Activated CD4-positive, alpha-beta memory T cell treated with anti-CD3 and anti-CD28 coated beads, Interleukin-2, amount 10 ng/mL, durations not matched to agents 7 days and 5 days (primary cell): ENCODE results near the gene DOLK. TPM values are rescaled to one million over a fixed set of nuclear protein-coding genes. Genes with fewer than 3 reads are reported as not detected.

Experiments
- CTCF ChIA-PET: fragments of 350-600 bp; sonication (Branson Sonifier 250); formaldehyde crosslinking; loops from one replicate; lab custom pipeline; 2021; ENCODE audit warnings: antibody characterized with exemption, inconsistent platforms; lab: Charles Lee
- POLR2A ChIA-PET: fragments of 350-600 bp; sonication (Branson Sonifier 250); formaldehyde crosslinking; loops from one replicate; lab custom pipeline; 2021; ENCODE audit warnings: antibody characterized with exemption; lab: Charles Lee
- DNase-seq: peaks from one replicate; pipeline ENCODE4 v3.0.0-alpha.2; 2020
- H3K27ac Mint-ChIP-seq: one replicate; pipeline ENCODE4 v1.8.0; 2021; ENCODE audit warnings: mild to moderate bottlenecking, mixed read lengths
- H3K27me3 Mint-ChIP-seq: one replicate; pipeline ENCODE4 v1.8.0; 2021; ENCODE audit warnings: mixed read lengths
- H3K36me3 Mint-ChIP-seq: one replicate; pipeline ENCODE4 v1.8.0; 2021; ENCODE audit warnings: low read depth, mixed read lengths
- H3K4me1 Mint-ChIP-seq: one replicate; pipeline ENCODE4 v1.8.0; 2021; ENCODE audit warnings: mixed read lengths
- H3K4me3 Mint-ChIP-seq: one replicate; pipeline ENCODE4 v1.8.0; 2021; ENCODE audit warnings: mild to moderate bottlenecking, mixed read lengths
- H3K9me3 Mint-ChIP-seq: one replicate; pipeline ENCODE4 v1.8.0; 2021; ENCODE audit warnings: mixed read lengths
- total RNA-seq, 2 experiments: library from RNA; stranded (reverse); gene quantifications; one replicate each; pipeline ENCODE4 v1.2.3, GENCODE V29; 2021

DOLK gene
- total RNA-seq, 2 experiments from 2014 or later, result 7.0 TPM

DNA sequence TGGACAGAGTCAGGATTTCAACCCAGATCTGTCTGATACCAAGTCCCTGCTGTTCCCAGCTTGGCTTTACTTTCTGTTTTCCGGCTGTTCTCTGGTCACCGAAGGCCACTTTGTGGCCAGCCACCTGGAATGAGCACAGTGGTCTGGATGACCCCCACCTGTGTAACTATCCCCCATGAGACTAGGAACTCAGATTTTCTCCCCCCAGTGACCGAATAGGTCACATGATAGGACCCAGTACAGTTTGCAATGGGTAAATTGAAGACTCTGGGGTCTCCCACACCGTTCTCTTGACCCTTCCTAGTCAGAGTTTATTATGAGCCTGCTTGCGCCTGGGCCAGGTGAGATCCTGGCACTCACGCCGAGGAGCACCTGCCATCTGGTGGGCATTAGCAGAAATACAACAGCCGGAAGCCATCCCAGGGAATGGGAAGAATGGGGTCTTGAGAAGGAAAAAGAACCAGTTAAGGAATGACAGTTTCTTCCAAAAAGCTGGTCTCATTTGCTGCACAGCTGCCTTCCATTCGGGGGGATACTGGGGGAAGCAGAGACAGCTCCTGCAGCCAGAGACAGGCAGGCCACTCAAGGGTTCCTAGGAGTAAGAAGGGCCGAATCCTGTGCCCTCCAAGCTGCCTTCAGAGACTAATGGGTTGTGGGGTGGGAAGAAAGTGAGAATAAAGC, 19.5 kb downstream of the DOLK start:
- H3K4me3 Mint-ChIP-seq, result no peak overlapping the region
- H3K4me1 Mint-ChIP-seq, result peaks cover 18% of the 10 kb centered on the region
- ChIA-PET POLR2A (no interaction called here), CTCF (interaction anchor here (0.7 to 10.2 kb wide), 25 partner anchors 9 to 232 kb away, joined by 3 to 123 read pairs (median 5); partner anchors contain the start of genes ENDOG, PKN3 and SPOUT1)
- peak; percentile 61 for DNase-seq
- H3K9me3 Mint-ChIP-seq, result no peaks in the 10 kb centered on the region
- no peak overlapping the region for H3K27ac Mint-ChIP-seq
- H3K36me3 Mint-ChIP-seq, result no peaks in the 10 kb centered on the region
- H3K27me3 Mint-ChIP-seq, result peaks cover 5% of the 10 kb centered on the region

DNA sequence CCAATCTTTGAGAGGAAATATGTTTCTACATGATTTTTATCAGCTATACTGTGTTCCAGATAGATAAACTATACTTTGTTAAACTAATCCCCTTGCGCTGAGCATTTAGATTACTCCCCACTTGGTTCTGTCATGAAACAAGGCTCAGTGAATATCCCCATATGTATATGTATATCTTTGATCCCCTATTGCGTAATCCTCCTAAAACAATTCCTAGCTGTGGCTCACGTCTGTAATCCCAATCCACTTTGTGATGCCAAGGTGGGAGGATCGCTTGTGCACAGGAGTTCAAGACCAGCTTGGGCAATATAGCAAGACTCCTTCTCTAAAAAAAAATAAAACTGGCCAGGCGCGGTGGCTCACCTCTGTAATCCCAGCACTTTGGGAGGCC, 23.9 kb downstream of the DOLK start:
- no peaks in the 10 kb centered on the region for H3K36me3 Mint-ChIP-seq
- no peaks in the 10 kb centered on the region for H3K9me3 Mint-ChIP-seq
- no peak overlapping the region for H3K4me3 Mint-ChIP-seq
- no peak for DNase-seq
- no peak overlapping the region for H3K27ac Mint-ChIP-seq
- CTCF ChIA-PET, result interaction anchor here (10.2 kb wide), 1 partner anchor 59 kb away, joined by 123 read pairs; no protein-coding TSS in a partner anchor
- peaks cover 5% of the 10 kb centered on the region for H3K27me3 Mint-ChIP-seq
- POLR2A ChIA-PET, result no interaction called here
- peaks cover 18% of the 10 kb centered on the region for H3K4me1 Mint-ChIP-seq

DNA sequence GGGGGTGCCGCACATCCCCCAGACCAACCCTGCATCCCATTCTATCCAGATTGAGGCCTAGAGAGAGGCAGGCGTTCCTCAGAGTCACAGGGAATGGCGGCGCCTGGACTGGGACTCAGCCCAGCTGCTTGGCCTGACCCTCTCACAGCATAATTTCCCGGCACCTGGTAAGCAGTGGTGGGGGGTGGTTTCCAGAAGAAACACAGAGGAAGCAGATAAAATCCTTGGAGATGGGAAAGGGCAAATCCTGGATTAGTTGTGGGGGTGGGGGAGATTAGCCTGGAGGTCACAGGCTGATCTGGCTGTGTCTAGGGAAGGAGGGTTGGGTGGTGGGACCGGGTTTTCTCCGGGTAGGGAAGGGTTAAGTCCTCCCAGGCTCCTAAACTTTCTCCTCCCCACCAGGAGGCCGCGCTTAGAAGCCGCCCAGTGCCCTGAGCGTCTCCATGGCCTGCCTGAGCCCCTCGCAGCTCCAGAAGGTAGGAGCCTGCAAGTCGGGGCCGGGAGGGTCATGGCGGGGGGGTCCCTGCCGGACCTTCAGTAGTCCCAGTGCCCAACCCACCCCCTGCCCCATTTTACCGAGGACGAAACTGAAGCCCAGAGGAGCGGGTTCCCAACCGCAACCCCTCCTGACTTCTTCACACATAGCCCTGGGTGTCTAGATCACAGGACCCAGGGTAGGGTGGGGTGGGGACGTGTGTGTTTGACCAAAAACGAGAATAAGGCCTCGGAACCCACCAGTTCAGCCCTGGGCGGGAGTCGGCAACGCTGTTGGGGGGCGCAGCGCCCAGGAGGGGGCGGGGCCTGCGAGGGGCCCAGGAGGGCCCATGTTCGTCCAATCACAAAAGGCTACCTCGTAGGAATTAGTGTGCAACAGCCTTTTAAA, 25.3 kb downstream of the DOLK start:
- Mint-ChIP-seq H3K27ac (no peak overlapping the region), H3K36me3 (peaks cover 11% of the 10 kb centered on the region), H3K4me3 (no peak overlapping the region), H3K27me3 (peaks cover 5% of the 10 kb centered on the region), H3K4me1 (peaks cover 8% of the 10 kb centered on the region), H3K9me3 (no peaks in the 10 kb centered on the region)
- ChIA-PET POLR2A (no interaction called here), CTCF (interaction anchor here (0.6 to 10.2 kb wide), 3 partner anchors 50 to 104 kb away, joined by 3 to 123 read pairs (median 3); partner anchors contain the start of gene ENDOG)
- DNase-seq, result no peak

DNA sequence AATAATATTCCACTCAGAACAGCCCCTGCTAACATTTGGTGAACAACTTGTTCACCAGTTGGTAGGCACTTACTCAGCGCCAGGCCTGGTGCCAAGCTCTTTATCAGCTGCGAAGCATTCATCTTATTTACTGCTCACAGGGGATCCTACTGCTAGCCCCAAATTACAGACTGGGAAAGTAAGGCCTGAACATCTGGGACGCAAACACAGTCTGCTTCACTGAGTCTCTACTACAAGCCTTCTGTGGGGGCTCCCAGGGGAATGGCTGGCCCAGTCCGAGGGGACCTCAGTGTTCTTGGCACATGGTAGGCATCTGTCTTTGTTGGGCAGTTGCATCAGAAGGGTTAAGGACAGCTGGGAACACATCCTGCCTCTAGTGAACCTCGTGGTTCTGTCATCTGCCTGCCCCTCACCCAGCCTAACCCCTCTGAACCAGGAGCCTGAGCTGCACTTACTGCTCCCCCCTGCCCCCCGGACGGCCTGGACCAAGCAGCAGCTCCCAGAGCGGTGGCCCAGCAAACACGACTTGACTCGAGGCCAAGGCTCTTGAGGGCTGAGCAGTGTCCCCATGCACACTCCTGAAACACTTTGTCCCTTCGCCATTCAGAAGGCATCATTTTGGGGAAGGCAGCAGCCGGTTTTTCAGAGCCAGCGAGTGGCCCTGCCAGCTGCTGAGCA, 26.9 kb downstream of the DOLK start, which contains the start of gene PHYHD1:
PHYHD1 (plus strand) TSS at position 602 of the 678 bp plus-strand sequence. CDS start 1,342 bp downstream, outside the sequence.
- peaks cover 22% of the 10 kb centered on the region for H3K36me3 Mint-ChIP-seq
- H3K27ac Mint-ChIP-seq, result no peak within 1 kb of the TSS
- DNase-seq, result no peak
- no peaks in the 10 kb centered on the region for H3K4me1 Mint-ChIP-seq
- peaks cover under 1% of the 10 kb centered on the region for H3K27me3 Mint-ChIP-seq
- ChIA-PET CTCF (no interaction called here), POLR2A (interaction anchor here (1.7 kb wide), 1 partner anchor 19 kb away, joined by 4 read pairs; no protein-coding TSS in a partner anchor)
- H3K9me3 Mint-ChIP-seq, result no peaks in the 10 kb centered on the region
- no peak within 1 kb of the TSS for H3K4me3 Mint-ChIP-seq

DNA sequence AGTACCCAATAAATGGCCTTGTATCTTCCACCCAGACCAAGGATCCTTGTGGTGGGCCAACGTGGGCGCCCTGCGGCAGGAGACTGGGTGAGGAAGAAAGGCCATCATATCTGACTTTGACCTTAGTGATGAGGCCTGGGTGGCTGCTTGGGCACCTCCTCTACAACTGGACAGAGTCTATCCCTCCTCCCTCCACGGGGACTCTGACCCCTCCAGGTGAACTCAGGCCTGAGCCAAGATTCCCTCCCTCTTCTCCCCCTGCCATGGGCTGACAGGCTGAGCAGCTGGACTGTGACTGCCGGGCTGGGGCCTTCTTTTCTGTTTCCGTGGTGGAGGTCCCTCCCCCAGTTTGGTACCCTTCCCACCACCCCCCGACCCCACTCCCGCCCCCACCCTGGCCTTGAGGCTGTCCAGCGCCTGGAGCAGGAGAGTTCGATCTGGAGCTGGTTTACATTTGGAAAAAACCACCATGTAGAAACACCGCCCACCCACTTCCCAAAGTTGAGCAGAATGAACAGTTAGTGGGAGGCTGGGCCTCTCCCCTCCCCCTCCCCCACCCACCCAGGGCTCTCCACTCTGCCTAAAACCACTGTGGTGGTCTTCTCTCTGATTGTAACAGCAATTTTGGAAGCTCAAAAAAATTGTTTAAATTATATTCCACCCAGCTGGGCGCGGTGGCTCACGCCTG, 27.9 kb downstream of the DOLK start:
- H3K27ac Mint-ChIP-seq, result no peak overlapping the region
- H3K27me3 Mint-ChIP-seq, result no peaks in the 10 kb centered on the region
- DNase-seq, result no peak
- POLR2A ChIA-PET, result interaction anchor here (0.7 to 1.7 kb wide), 2 partner anchors 18 to 29 kb away, joined by 3 to 4 read pairs; no protein-coding TSS in a partner anchor
- no peak overlapping the region for H3K4me3 Mint-ChIP-seq
- H3K4me1 Mint-ChIP-seq, result no peaks in the 10 kb centered on the region
- CTCF ChIA-PET, result interaction anchor here (1.3 kb wide), 1 partner anchor 9 kb away, joined by 4 read pairs; no protein-coding TSS in a partner anchor
- H3K36me3 Mint-ChIP-seq, result peaks cover 24% of the 10 kb centered on the region
- no peaks in the 10 kb centered on the region for H3K9me3 Mint-ChIP-seq

DNA sequence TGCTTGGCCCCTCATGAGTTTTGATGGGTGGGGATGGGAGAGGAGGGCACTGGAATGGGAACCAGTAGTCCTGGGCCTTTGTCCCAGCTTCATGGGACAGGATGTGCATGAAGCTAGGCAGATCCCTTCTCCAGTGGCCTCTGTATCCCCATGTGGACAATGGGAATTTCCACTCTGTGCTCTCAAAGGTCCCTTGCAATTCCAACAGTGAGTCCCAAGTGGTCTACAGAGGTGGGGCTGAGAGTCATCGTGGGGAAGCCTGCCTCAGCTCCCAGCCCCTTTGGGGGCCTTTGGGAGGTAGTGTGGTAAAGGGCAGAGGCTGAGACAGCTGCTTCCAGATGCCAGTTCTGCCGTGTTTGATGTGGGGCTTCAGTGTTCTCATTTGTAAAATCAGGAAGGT, 28.5 kb downstream of the DOLK start:
- Mint-ChIP-seq H3K36me3 (peaks cover 24% of the 10 kb centered on the region), H3K27me3 (no peaks in the 10 kb centered on the region), H3K9me3 (no peaks in the 10 kb centered on the region), H3K4me3 (no peak overlapping the region), H3K27ac (no peak overlapping the region), H3K4me1 (peaks cover 3% of the 10 kb centered on the region)
- no peak for DNase-seq
- ChIA-PET POLR2A (interaction anchor here (0.7 to 0.9 kb wide), 2 partner anchors 16 to 29 kb away, joined by 3 read pairs; no protein-coding TSS in a partner anchor), CTCF (interaction anchor here (1.3 kb wide), 1 partner anchor 9 kb away, joined by 4 read pairs; no protein-coding TSS in a partner anchor)

DNA sequence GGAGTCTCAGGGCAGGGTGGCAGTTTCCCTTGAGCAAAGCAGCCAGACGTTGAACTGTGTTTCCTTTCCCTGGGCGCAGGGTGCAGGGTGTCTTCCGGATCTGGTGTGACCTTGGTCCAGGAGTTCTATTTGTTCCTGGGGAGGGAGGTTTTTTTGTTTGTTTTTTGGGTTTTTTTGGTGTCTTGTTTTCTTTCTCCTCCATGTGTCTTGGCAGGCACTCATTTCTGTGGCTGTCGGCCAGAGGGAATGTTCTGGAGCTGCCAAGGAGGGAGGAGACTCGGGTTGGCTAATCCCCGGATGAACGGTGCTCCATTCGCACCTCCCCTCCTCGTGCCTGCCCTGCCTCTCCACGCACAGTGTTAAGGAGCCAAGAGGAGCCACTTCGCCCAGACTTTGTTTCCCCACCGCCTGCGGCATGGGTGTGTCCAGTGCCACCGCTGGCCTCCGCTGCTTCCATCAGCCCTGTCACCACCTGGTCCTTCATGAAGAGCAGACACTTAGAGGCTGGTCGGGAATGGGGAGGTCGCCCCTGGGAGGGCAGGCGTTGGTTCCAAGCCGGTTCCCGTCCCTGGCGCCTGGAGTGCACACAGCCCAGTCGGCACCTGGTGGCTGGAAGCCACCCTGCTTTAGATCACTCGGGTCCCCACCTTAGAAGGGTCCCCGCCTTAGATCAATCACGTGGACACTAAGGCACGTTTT, 30.1 kb downstream of the DOLK start:
- CTCF ChIA-PET, result no interaction called here
- POLR2A ChIA-PET, result no interaction called here
- Mint-ChIP-seq H3K36me3 (peaks cover 36% of the 10 kb centered on the region), H3K9me3 (no peaks in the 10 kb centered on the region), H3K27ac (no peak overlapping the region), H3K4me3 (no peak overlapping the region), H3K27me3 (no peaks in the 10 kb centered on the region), H3K4me1 (peaks cover 18% of the 10 kb centered on the region)
- no peak for DNase-seq

DNA sequence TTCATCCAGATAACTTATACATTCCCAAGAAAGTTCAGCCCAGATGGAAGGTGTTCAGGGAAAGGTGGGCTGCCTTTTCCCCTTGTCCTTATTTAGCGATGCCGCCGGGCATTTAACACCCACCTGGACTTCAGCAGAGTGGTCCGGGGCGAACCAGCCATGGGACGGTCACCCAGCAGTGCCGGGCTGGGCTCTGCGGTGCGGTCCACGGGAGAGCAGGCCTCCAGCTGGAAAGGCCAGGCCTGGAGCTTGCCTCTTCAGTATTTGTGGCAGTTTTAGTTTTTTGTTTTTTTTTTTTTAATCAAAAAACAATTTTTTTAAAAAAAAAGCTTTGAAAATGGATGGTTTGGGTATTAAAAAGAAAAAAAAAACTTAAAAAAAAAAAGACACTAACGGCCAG, 30.7 kb downstream of the DOLK start:
- Mint-ChIP-seq H3K27ac (no peak overlapping the region), H3K9me3 (no peaks in the 10 kb centered on the region), H3K4me3 (no peak overlapping the region), H3K36me3 (peaks cover 36% of the 10 kb centered on the region), H3K27me3 (no peaks in the 10 kb centered on the region), H3K4me1 (peaks cover 24% of the 10 kb centered on the region)
- DNase-seq, result no peak
- POLR2A ChIA-PET, result no interaction called here
- CTCF ChIA-PET, result no interaction called here

DNA sequence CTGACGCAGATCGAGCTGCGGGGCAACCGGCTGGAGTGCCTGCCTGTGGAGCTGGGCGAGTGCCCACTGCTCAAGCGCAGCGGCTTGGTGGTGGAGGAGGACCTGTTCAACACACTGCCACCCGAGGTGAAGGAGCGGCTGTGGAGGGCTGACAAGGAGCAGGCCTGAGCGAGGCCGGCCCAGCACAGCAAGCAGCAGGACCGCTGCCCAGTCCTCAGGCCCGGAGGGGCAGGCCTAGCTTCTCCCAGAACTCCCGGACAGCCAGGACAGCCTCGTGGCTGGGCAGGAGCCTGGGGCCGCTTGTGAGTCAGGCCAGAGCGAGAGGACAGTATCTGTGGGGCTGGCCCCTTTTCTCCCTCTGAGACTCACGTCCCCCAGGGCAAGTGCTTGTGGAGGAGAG, 31.2 kb downstream of the DOLK start:
- Mint-ChIP-seq H3K36me3 (peaks cover 36% of the 10 kb centered on the region), H3K4me1 (peaks cover 27% of the 10 kb centered on the region), H3K4me3 (no peak overlapping the region), H3K27ac (no peak overlapping the region), H3K27me3 (no peaks in the 10 kb centered on the region), H3K9me3 (no peaks in the 10 kb centered on the region)
- ChIA-PET CTCF (no interaction called here), POLR2A (interaction anchor here (1.3 kb wide), 1 partner anchor 13 kb away, joined by 5 read pairs; no protein-coding TSS in a partner anchor)
- no peak for DNase-seq

DNA sequence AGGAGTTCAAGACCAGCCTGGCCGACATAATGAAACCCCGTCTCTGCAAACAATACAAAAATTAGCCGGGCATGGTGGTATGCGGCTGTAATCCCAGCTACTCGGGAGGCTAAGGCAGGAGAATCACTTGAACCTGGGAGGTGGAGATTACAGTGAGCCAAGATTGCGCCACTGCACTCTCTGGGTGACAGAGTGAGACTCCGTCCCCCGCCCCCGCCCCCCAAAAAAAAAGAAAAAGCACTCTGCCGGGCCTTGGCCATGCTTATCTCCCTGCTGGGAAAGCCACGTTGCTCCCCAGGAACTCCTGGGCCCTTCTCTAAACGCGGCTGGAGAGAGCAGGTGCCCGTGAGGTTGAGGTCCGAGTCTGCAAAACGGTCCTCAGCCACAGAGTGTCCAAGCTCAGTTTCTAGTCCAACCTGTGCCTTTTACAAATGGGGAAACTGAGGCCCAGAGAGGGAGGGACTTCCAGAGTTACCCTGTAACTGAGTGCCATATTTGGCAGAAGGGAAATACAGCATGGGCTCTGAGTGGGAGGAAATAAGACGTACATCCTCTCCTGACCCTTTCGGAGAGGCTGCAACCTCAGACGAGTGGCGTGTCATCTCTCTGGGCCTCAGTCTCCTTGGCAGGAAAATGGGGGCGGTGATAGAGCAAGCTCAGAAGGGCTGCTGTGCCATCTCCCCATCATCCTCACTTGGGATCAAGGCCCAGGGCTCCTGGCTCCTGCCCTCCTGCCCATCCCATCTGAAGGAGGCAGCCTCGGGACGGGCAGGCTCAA, 33.2 kb downstream of the DOLK start:
- H3K27ac Mint-ChIP-seq, result no peak overlapping the region
- peaks cover 50% of the 10 kb centered on the region for H3K36me3 Mint-ChIP-seq
- H3K4me1 Mint-ChIP-seq, result peaks cover 35% of the 10 kb centered on the region
- ChIA-PET CTCF (no interaction called here), POLR2A (interaction anchor here (0.8 kb wide), 1 partner anchor 16 kb away, joined by 4 read pairs; no protein-coding TSS in a partner anchor)
- H3K4me3 Mint-ChIP-seq, result no peak overlapping the region
- no peaks in the 10 kb centered on the region for H3K9me3 Mint-ChIP-seq
- DNase-seq, result no peak
- H3K27me3 Mint-ChIP-seq, result no peaks in the 10 kb centered on the region
